GM21381 (cell line): ENCODE measurements around the gene GRAMD4.
A peak's percentile ranks its signal among the peaks of the same experiment; 100 is the strongest.

Source experiments
- ATAC-seq: cut with Tn5 transposase; IDR thresholded peaks from one replicate; pipeline ENCODE4 v1.9.1; 2021; ENCODE audit warnings: mild to moderate bottlenecking, moderate library complexity; ENCODE audit not compliant: unreplicated experiment

The GRAMD4 gene

GRCh38 chr22:46619830-46620501 lies at the start of gene GRAMD4:
TSS of gene GRAMD4 (plus strand) at chr22:46620386. CDS start at chr22:46626800, 6,414 bp downstream.
- ATAC-seq = no peak

GRCh38 chr22:46571642-46572250 lies 48.4 kb upstream of the GRAMD4 start:
- ATAC-seq = no peak

DNA sequence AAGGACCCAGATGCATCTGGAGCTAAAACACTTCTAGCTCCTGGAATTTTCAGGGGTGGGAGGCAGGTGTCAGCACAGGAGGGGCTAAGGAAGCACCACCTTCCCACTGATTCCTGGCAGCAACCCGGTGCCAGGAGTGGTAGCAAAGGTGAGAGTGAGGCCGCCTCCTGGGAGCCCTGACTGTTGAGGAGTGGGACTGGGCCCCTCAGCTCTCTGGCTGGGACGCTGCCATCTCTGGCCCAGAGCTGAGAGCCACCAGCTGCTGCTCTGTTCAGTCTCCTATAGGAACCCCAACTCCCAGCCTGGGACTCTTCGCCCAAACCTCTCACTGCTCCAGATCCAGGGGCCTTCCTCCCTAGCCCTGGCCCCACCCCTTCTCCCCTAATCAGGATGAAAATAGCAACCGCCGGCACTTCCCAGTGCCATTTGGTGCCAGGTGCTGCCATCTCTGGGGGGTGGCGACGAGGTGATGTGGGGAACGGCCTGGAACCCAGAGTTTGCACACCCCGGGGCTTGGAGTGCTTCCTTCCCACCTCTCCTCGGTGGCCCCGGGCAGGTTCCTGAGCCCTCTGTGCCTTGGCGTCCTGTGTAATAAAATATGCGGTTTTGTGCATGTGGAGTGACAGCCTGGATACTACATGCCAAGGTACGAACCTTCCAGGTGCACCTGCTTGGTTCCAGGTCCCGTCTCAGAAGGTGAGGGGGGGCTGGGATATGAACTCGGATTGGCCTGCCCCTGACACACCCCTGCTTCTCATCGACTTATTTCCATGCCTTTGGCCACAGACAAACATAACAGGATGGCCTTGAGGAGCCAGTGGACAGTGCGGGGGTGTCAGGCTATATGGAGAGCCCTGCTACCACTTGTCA lies 47.0 kb upstream of the GRAMD4 start:
- ATAC-seq = no peak

DNA sequence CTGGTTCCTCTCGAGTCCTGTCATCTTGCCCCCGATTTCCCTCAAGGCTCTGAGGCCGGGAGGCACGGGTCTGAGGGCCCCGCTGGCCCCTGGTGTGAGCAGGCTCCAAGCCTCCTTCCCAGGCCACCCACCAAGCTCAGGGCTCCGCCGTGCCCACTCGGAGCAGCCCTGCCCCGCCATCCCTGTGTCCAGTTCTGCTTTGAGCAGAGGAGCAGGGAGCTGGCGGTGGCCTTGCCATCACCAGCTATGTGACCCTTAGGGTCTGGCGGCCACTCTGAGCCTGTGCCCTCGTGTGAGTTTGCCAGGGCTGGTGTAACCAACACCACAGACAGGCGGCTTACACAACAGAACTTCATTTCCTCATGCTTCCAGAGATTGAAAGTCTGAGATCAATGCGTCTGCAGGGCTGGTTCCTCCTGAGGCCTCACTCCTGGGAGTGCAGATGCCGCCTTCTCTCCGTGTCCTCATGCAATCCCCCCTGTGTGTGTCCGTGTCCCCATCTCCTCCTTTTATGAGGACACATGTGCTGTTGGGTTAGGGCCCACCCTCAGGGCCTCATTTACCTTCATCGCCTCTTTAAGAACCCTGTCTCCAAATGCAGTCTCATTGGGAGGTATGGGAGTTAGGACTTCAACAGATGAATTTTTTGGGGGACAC lies 46.3 kb upstream of the GRAMD4 start:
- no peak for ATAC-seq

- no peak for ATAC-seq
Measured at GRCh38 chr22:46574438-46574992, 45.7 kb upstream of the GRAMD4 start.

DNA sequence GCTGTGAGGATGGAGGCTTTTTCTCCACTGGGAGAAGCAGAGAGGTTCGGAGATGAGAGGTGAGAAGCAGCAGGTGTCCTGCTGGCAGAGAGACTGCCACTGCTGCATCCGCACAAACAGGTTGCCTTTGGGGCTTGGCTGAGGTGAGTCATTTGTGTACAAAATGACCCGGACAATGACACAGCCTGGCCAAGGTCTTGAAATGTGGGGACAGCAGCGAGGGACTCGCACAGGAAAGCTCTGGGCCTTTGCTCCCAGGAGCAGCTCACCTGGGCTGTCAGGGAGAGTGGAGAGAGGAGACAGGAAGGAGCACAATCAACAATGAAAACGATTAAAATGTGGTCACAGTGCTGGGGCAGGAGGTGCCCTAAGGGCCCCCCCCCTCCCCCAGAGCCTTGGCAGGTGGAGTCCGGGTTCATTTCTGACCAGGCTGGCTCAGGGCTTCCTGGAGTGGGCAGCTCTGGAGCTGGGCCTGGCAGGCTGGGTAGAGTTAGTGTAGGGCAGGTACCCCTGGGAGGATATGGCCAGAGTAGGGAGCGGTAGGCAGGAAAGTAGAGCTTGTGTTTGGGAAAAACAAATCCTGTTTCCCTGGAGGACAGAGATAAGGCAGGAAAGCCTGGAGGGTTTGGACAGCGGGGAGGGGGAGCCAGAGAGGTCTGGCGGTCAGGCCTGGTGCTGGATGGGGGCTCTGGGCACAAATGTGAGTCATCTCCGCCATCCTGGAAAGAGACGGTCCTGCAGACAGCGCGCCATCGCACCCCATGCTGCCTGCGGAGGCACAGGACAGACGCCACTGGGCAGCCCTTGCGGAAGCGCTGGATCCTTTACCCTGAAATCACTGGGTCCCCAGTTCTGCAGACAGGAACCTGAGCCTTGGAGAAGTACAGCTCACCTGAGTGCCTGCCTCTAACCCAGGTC lies 44.9 kb upstream of the GRAMD4 start:
- no peak for ATAC-seq

GRCh38 chr22:46575911-46576555 lies 44.2 kb upstream of the GRAMD4 start:
- ATAC-seq = no peak

- ATAC-seq = peak; percentile 41
Measured at GRCh38 chr22:46576556-46577367, 43.4 kb upstream of the GRAMD4 start.

DNA sequence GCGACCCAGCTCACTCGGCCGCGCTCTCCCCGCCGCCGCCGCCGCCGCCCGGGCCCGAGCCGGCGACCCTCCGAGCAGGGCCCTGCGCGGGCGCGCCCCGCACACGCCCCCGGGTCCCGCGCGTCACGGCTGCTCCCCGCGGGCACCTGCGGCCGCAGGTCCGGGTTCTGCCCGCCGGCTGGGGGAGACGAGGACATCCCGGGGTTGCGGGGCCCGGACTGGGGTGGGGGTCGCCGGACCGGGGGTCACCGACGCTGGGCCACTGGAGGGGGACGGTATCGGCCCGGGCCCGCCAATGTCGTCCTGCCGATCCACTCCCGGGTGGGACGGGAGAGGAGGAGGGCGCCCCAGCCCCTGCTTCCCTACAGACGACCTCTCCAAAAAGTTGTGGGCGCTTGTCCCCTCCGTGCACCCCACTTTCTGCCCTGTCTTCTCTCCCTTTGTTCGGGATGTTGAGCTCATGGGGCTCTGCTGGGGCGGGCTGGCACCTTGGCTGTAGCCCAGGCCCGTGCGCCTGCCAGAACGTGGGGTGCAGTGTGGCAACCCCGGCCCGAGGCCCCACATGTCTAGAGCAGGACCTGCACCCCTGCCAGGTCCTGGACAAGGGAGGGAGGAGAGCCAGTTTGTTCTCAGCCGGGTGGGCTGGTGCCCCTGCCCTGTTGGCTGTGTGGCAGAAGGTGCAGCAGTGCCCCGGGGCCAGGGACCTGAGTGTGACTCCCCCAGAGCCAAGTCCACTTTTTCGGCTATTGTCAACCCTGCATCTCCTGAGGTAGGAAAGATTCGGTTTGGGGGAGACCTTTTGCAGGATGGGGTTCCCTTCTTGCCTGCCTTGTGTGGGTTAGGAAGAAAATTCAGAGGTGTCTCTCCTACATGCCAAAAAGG lies 42.6 kb upstream of the GRAMD4 start:
- ATAC-seq = peak; percentile 36

DNA sequence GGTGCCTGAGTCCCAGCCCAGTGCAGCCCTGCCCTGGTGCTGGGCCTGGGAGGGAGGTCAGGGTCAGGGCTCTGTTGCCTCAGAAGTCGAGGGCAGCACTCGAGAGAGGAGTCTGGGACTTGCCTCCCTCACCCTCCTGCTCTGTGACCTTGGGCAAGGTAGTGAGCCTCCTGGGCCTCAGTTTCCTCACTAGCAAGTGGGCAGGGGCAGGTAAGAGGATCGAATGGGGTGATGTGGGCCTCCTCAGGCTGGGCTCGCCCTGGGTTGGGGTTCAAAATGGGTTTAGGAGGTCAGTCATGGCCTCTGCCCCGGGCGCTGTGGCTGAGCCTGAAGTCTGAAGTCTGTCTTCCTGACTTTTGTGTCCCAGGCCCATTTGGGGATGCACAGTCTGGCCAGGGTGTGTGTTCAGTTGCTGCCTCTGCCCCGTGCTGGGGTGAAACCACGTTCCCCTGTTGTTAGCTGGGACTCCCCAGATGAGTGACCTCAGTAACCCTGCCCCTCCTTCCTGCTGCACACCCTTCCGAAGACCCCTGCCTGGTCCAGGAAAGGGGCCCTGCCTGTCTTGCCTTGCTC lies 41.8 kb upstream of the GRAMD4 start:
- no peak for ATAC-seq

DNA sequence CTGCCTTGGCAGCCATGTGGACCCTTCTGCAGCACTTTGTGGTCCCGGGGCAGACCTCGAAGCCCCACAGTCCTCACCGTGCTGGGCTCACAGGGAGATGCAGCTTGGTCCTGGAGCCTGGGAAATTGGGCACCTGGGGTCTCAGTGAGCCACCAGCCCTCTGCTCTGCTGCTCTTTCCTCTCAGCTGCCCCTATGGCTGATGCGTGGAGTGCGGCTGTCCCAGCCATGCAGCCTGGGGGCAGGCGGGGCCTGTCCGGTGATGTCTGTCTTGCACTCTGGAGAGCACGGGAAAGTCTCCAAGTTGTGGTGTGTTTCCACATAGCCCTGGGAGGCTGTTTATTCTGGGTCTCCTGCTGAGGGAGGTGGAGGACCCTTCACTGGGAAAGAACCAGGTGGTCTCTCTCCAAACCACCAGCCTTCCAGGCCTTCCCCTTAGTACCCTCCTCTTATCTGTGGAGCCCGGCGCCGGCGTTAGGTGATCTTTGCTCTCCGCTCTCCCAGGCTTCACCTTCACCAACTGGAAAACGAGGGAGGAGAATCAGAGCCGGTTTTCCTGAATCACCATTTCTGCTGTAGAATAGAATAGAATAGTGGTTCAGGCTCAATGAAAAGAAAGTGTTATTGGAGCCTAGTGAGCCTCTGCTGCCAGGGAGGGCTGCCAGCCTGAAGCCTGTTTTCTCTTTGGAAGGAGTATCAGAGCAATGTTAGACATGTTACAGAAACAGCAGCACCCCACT lies 41.2 kb upstream of the GRAMD4 start:
- ATAC-seq = no peak

- no peak for ATAC-seq
Measured at GRCh38 chr22:46579751-46580449, 40.3 kb upstream of the GRAMD4 start.

DNA sequence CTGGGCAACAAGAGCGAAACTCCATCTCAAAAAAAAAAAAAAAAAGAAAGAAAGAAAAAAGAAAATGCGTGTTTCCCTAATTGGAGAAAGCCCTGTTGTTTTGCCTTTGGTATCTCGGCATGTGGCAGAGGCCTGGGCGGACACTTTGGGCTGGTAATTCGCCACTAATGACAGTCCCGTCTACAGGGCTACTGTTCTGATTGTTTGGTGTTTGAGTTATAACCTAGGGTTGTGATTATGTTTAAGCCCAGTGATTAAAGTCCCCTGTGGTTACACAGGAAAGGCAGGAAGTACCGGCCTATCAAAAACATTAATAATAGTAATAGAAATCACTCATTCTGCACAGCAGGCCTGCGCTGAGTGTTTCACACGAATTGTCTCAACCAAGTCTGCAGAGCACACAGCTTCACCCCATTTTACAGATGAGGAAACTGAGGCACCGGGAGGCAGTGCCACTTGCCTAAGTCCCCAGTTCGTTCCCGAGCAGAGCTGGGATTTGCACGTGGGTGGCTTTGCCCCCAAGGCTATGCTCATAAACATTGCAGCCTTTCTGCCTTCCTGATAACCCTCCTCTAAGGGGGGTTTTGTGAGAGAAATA lies 39.1 kb upstream of the GRAMD4 start:
- ATAC-seq = no peak

DNA sequence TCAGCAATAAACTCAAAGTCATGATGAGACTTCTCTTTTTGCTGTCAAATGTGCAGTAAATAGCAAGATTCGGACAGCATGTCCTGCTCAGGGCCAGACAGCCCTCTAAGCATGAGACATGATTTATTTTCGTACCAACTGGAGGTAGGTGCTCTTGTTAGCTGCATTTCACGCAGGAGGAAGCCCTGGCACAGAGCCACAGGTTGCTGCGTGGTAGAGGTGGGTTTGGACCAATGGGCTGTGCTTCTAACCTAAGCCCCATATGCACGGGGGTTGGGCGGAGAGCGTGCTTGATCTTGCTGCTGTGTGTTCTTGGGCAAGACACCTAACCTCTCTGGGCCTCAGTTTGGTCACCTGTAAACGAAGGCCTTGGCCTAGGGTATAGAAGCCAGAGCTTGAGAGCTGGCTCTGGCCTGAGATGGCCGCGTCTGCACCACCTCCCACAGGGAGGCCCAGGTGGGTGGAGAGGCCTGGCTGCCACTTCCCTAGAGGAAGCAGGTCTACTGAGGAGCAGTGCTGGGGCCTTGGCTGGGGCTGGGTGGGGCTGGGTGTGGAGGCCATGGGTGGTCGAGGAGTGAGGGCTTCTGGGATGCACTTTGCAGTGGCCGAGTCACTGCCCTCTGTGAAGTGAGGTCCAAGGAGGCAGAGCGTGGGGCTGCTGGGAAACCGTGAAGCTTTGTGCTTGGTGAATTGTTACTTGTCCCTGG lies 38.5 kb upstream of the GRAMD4 start:
- ATAC-seq = no peak
